ENCODE measurements around the gene COL2A1. TPM values are rescaled to one million over a fixed set of nuclear protein-coding genes. Genes with fewer than 3 reads are reported as not detected.

The COL2A1 gene
- total RNA-seq, 1 donor from 2014 or later = 69.1 TPM

- peaks cover 82% of the 10 kb centered on the region for H3K4me1 ChIP-seq
- H3K4me2 ChIP-seq = peak overlapping the region; percentile 18
- no peak overlapping the region for H3K4me3 Mint-ChIP-seq
- no peaks in the 10 kb centered on the region for H3K9me3 ChIP-seq (ENCODE audit: low read depth)
- H3K27me3 ChIP-seq = peaks cover 56% of the 10 kb centered on the region
- no peak overlapping the region for H3K27ac ChIP-seq
- peaks cover 77% of the 10 kb centered on the region for H3K4me1 Mint-ChIP-seq
- no peaks in the 10 kb centered on the region for H3K36me3 ChIP-seq
- H3K27ac Mint-ChIP-seq = no peak overlapping the region
- no peaks in the 10 kb centered on the region for H4K20me1 ChIP-seq (ENCODE audit: low read depth)
- no peak overlapping the region for H3K9ac ChIP-seq
- H3K36me3 Mint-ChIP-seq = no peaks in the 10 kb centered on the region
- peaks cover 64% of the 10 kb centered on the region for H3F3A ChIP-seq (ENCODE audit: low read depth)
- DNase-seq (ENCODE audit: low spot score) = no peak
- H2AFZ ChIP-seq (replicated peaks) = no peak overlapping the region
- no peak overlapping the region for H3K4me3 ChIP-seq
- no peaks in the 10 kb centered on the region for H3K27me3 Mint-ChIP-seq (ENCODE audit: insufficient read depth, low read depth)
- TF ChIP-seq EZH2 (IDR thresholded peaks at IDR 0.05) (no peak), CTCF (IDR thresholded peaks at IDR 0.05) (no peak), EZH2phosphoT487 (IDR thresholded peaks at IDR 0.05) (no peak)
- no peaks in the 10 kb centered on the region for H3K9me3 Mint-ChIP-seq
- no peaks in the 10 kb centered on the region for H3K79me2 ChIP-seq (ENCODE audit: low read depth)
Observed at GRCh38 chr12:48025281-48025680, 21.0 kb upstream of the COL2A1 start.

- no peaks in the 10 kb centered on the region for H3K27me3 Mint-ChIP-seq (ENCODE audit: insufficient read depth, low read depth)
Observed at GRCh38 chr12:48024735-48025134, 20.5 kb upstream of the COL2A1 start.

GRCh38 chr12:48023386-48023785 is 19.1 kb upstream of the COL2A1 start:
- Mint-ChIP-seq H3K36me3 (no peaks in the 10 kb centered on the region), H3K27me3 (ENCODE audit: insufficient read depth, low read depth) (no peaks in the 10 kb centered on the region), H3K9me3 (no peaks in the 10 kb centered on the region), H3K4me3 (no peak overlapping the region), H3K27ac (peak overlapping the region; percentile 47), H3K4me1 (peaks cover 63% of the 10 kb centered on the region)
- TF ChIP-seq EZH2 (IDR thresholded peaks at IDR 0.05) (no peak), CTCF (IDR thresholded peaks at IDR 0.05) (no peak), EZH2phosphoT487 (IDR thresholded peaks at IDR 0.05) (no peak)
- Histone ChIP-seq H3K79me2 (ENCODE audit: low read depth) (no peaks in the 10 kb centered on the region), H4K20me1 (ENCODE audit: low read depth) (no peaks in the 10 kb centered on the region), H3K9ac (no peak overlapping the region), H2AFZ (replicated peaks) (no peak overlapping the region), H3K36me3 (no peaks in the 10 kb centered on the region), H3F3A (ENCODE audit: low read depth) (peaks cover 64% of the 10 kb centered on the region), H3K27me3 (peaks cover 71% of the 10 kb centered on the region), H3K4me1 (peaks cover 66% of the 10 kb centered on the region), H3K9me3 (ENCODE audit: low read depth) (no peaks in the 10 kb centered on the region), H3K4me3 (peak overlapping the region; percentile 5), H3K4me2 (peak overlapping the region; percentile 75), H3K27ac (peak overlapping the region; percentile 23)
- DNase-seq (ENCODE audit: low spot score) = peak; percentile 72

More at GRCh38 chr12:48024735-48025134, 20.5 kb upstream of the COL2A1 start:
- no peak overlapping the region for H3K27ac Mint-ChIP-seq
- no peak overlapping the region for H3K4me3 Mint-ChIP-seq
- Histone ChIP-seq H2AFZ (replicated peaks) (no peak overlapping the region), H4K20me1 (ENCODE audit: low read depth) (no peaks in the 10 kb centered on the region), H3K27me3 (peaks cover 62% of the 10 kb centered on the region), H3F3A (ENCODE audit: low read depth) (peaks cover 64% of the 10 kb centered on the region), H3K4me1 (peaks cover 78% of the 10 kb centered on the region), H3K9ac (no peak overlapping the region), H3K27ac (no peak overlapping the region), H3K36me3 (no peaks in the 10 kb centered on the region), H3K9me3 (ENCODE audit: low read depth) (no peaks in the 10 kb centered on the region), H3K79me2 (ENCODE audit: low read depth) (no peaks in the 10 kb centered on the region), H3K4me3 (no peak overlapping the region), H3K4me2 (peak overlapping the region; percentile 18)
- TF ChIP-seq CTCF (IDR thresholded peaks at IDR 0.05) (no peak), EZH2 (IDR thresholded peaks at IDR 0.05) (no peak), EZH2phosphoT487 (IDR thresholded peaks at IDR 0.05) (no peak)
- peaks cover 73% of the 10 kb centered on the region for H3K4me1 Mint-ChIP-seq
- H3K36me3 Mint-ChIP-seq = no peaks in the 10 kb centered on the region
- no peak for DNase-seq (ENCODE audit: low spot score)
- H3K9me3 Mint-ChIP-seq = no peaks in the 10 kb centered on the region

Measured in neural progenitor cell (in vitro differentiated cells).